ENCODE results near the gene RGS13. TPM values are rescaled to one million over a fixed set of nuclear protein-coding genes. Genes with fewer than 3 reads are reported as not detected.
A peak's percentile ranks its signal among the peaks of the same experiment; 100 is the strongest.
"Not testable (repeated sequence)": the region's sequence is repeated elsewhere in the genome, so short reads cannot be mapped to it uniquely, and the experiment has no call there.

RGS13 gene
- total RNA-seq, 1 donor from 2014 or later, result not detected

- DNase-seq (ENCODE audit: low read depth), result no peak
Measured at GRCh38 chr1:192675716-192676115, 39.8 kb downstream of the RGS13 start.

GRCh38 chr1:192678099-192678498 lies 42.2 kb downstream of the RGS13 start:
- DNase-seq (ENCODE audit: low read depth), result no peak

- DNase-seq (ENCODE audit: low read depth), result no peak
Measured at GRCh38 chr1:192682335-192682734, 46.4 kb downstream of the RGS13 start.

GRCh38 chr1:192683081-192683480 lies 47.1 kb downstream of the RGS13 start:
- DNase-seq (ENCODE audit: low read depth), result not testable (repeated sequence)

- no peak for DNase-seq (ENCODE audit: low read depth)
Measured at GRCh38 chr1:192689459-192689858, 53.5 kb downstream of the RGS13 start.

GRCh38 chr1:192691041-192691440 lies 55.1 kb downstream of the RGS13 start:
- no peak for DNase-seq (ENCODE audit: low read depth)

GRCh38 chr1:192696082-192696481 lies 60.1 kb downstream of the RGS13 start:
- DNase-seq (ENCODE audit: low read depth), result no peak

- no peak for DNase-seq (ENCODE audit: low read depth)
Measured at GRCh38 chr1:192697771-192698170, 61.8 kb downstream of the RGS13 start.

GRCh38 chr1:192698731-192699130 lies 62.8 kb downstream of the RGS13 start:
- no peak for DNase-seq (ENCODE audit: low read depth)

- peak; percentile 95 for DNase-seq (ENCODE audit: low read depth)
Measured at GRCh38 chr1:192700834-192701271, 64.9 kb downstream of the RGS13 start.

GRCh38 chr1:192702212-192702902 lies 66.4 kb downstream of the RGS13 start:
- DNase-seq (ENCODE audit: low read depth), result peak; percentile 63

- DNase-seq (ENCODE audit: low read depth), result no peak
Measured at GRCh38 chr1:192703283-192704206, 67.6 kb downstream of the RGS13 start.

GRCh38 chr1:192705510-192705909 lies 69.6 kb downstream of the RGS13 start:
- no peak for DNase-seq (ENCODE audit: low read depth)

GRCh38 chr1:192706936-192707335 lies 71.0 kb downstream of the RGS13 start:
- DNase-seq (ENCODE audit: low read depth), result no peak

GRCh38 chr1:192707978-192708547 lies 72.1 kb downstream of the RGS13 start:
- DNase-seq (ENCODE audit: low read depth), result no peak

GRCh38 chr1:192709544-192709943 lies 73.6 kb downstream of the RGS13 start:
- peak; percentile 48 for DNase-seq (ENCODE audit: low read depth)

Other genes starting within 250 kb of the RGS13 start
- not detected in 2 replicates for gene RGS1, start 60.4 kb upstream of the RGS13 start, total RNA-seq
- 8.3 and 9.6 TPM in 2 replicates for gene RGS2, start 172.9 kb downstream of the RGS13 start, total RNA-seq